Hepatocyte (in vitro differentiated cells): Measurements from ENCODE around the gene CTNNA2.

Experiments
- CTCF ChIP-seq: fragments of 200-600 bp; sonication (generic); IDR thresholded peaks from 2 replicates; pipeline ENCODE4 v1.5.1; 2016; ENCODE audit warnings: antibody characterized with exemption, mild to moderate bottlenecking; ENCODE audit not compliant: poor library complexity
- EZH2 ChIP-seq: fragments of 200-600 bp; sonication (generic); IDR thresholded peaks from 2 replicates; pipeline ENCODE4 v1.6.1; 2016; ENCODE audit warnings: antibody characterized with exemption, mild to moderate bottlenecking, borderline replicate concordance
- EZH2phosphoT487 ChIP-seq: fragments of 200-600 bp; sonication (generic); IDR thresholded peaks from one replicate; pipeline ENCODE4 v1.6.1; 2018; ENCODE audit warnings: antibody characterized with exemption, mild to moderate bottlenecking, low read depth, moderate library complexity; ENCODE audit not compliant: unreplicated experiment, severe bottlenecking

GRCh38 chr2:79822136-79822535 is 309.3 kb downstream of the CTNNA2 start:
- TF ChIP-seq EZH2 (no peak), CTCF (no peak), EZH2phosphoT487 (no peak)
